K562 (cell line): ENCODE data around the gene DYSF.

Experiments
- BCOR ChIP-seq: fragments of 450-650 bp; IDR thresholded peaks from 2 replicates; pipeline ENCODE4 v1.6.1; 2016
- BRF1 ChIP-seq: IDR thresholded peaks from 3 replicates; pipeline ENCODE4 v1.6.1; 2011; ENCODE audit warnings: borderline replicate concordance, mild to moderate bottlenecking; ENCODE audit not compliant: insufficient read length; ENCODE audit errors: extremely low read depth
- HDAC6 ChIP-seq: IDR thresholded peaks from 2 replicates; pipeline ENCODE4 v1.6.1; 2012; ENCODE audit warnings: low read depth, mild to moderate bottlenecking, control low read depth, inconsistent platforms, low read length, moderate library complexity
- JUNB ChIP-seq: fragments of 450-650 bp; formaldehyde crosslinking; conservative IDR thresholded peaks from 2 replicates; pipeline ENCODE4 v1.4.0; 2020; ENCODE audit warnings: mild to moderate bottlenecking
- JUND ChIP-seq, 2 experiments: IDR thresholded peaks; 2 replicates in 1 of 2; 3 replicates in 1 of 2; pipeline ENCODE4 v1.6.1; 2011; ENCODE audit warnings: borderline replicate concordance in 2 of 2, low read depth in 2 of 2, low read length in 2 of 2, improper control_type of control experiment in 1 of 2, missing biosample characterization in 1 of 2, missing genetic modification characterization in 1 of 2, missing genetic modification reagents in 1 of 2
- KDM5B ChIP-seq: fragments of 200-600 bp; sonication (generic); IDR thresholded peaks from 2 replicates; pipeline ENCODE4 v1.6.1; 2012; ENCODE audit warnings: low read depth, mild to moderate bottlenecking, moderate library complexity, low read length, control low read depth, inconsistent platforms; ENCODE audit not compliant: insufficient replicate concordance
- NR2C2 ChIP-seq, 2 experiments: fragments of 200-800 bp in 1 of 2; sonication (Bioruptor generic) in 1 of 2; sonication (generic) in 1 of 2; formaldehyde crosslinking in 1 of 2; IDR thresholded peaks; 2 replicates each; pipeline versions ENCODE4 v1.6.1 to v1.8.0; 2016 to 2022; ENCODE audit warnings: mild to moderate bottlenecking in 1 of 2, missing compliant biosample characterization in 1 of 2, missing genetic modification characterization in 1 of 2, missing genetic modification reagents in 1 of 2
- POLR2AphosphoS5 ChIP-seq: IDR thresholded peaks from 2 replicates; pipeline ENCODE4 v1.6.1; 2011; ENCODE audit warnings: mild to moderate bottlenecking, low read depth, low read length, moderate library complexity; ENCODE audit not compliant: control insufficient read depth, insufficient read depth

GRCh38 chr2:71633086-71633485, 179.7 kb downstream of the DYSF start:
- TF ChIP-seq HDAC6 (no peak), POLR2AphosphoS5 (no peak), NR2C2 (CRISPR knock-in tag; IDR thresholded peaks at IDR 0.05) (no peak), NR2C2 (tag; IDR thresholded peaks at IDR 0.05) (no peak), JUND (IDR thresholded peaks at IDR 0.05; ENCODE audit: borderline replicate concordance, low read depth, low read length) (no peak), JUND (tag; IDR thresholded peaks at IDR 0.05; ENCODE audit: borderline replicate concordance, low read depth, low read length) (no peak), KDM5B (no peak), BCOR (no peak), BRF1 (no peak), JUNB (CRISPR knock-in tag) (no peak)
